Measurements from ENCODE around the gene ATMIN.

The ATMIN gene

DNA sequence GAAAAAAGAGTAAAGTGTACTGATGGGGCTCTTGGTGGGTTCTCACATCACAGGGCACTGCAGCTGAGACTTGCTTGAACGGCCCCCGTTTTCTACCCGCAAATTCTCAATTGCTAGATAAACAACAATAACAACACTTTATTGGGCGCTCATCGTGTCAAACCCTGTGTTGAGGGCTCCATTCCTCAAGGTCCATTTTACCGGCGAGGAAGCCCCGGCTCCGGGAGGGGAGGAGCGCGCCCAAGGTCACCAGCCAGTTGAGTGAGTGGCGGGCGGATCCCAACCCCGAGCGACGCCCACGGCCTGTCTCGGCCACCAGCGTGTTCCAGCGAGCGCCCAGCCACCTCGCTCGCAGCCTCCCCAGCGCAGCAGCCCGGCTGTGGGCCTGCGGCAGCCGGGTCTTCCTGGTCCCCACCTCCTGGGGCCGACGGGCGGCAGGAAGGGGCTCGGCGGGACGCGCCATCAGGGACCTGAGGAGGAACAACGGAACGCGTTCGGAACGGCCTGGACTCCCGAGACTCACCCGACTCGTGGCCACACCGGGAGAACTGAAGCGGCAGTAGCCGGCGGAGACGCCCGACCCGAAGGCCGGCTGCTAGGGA, 29.3 kb upstream of the ATMIN start:
- FAIRE-seq = no peak

- FAIRE-seq = no peak
Measured at GRCh38 chr16:81006813-81007695, 28.6 kb upstream of the ATMIN start, which contains the start of the genes CENPN and CMC2. Gene CENPN, plus strand, starts transcription at chr16:81007214. Its CDS starts 4,726 bp downstream, at chr16:81011940. Gene CMC2, minus strand, starts transcription at chr16:81006885. Its CDS starts 9,491 bp downstream, at chr16:80997394.

DNA sequence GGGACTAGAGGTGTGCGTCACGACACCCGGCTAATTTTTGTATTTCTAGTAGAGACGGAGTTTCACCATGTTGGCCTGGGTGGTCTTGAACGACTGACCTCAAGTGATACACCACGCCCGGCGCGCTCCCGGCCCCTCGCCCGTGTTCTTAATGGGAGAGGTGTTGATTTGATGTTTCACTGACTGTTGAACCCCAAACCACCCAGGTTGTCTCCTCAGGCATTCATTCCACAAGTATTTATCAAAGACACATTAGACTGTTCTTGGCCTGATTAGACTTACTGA, 27.2 kb upstream of the ATMIN start:
- no peak for FAIRE-seq

- FAIRE-seq = no peak
Measured at GRCh38 chr16:81012974-81013373, 22.7 kb upstream of the ATMIN start.

- FAIRE-seq = no peak
Measured at GRCh38 chr16:81014672-81015071, 21.0 kb upstream of the ATMIN start.

DNA sequence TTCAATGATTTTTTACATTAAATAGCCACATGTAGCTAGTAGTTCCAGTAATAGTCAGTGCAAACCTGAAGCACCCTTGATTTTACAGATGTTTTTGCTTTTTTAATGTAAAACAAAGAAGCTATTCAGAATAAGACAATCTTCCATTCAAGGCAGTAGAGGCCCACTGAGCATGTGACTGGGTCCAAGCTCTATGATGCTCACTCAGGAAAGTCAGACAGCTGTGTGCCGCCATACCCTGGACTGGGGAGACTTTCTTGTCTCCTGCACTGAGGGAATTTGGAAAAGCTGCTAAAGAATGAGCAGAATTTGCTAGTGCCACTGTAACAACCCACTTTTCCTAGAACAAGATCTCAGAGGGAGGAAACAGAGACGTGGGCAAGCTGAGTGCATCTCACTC, 17.1 kb upstream of the ATMIN start:
- no peak for FAIRE-seq

DNA sequence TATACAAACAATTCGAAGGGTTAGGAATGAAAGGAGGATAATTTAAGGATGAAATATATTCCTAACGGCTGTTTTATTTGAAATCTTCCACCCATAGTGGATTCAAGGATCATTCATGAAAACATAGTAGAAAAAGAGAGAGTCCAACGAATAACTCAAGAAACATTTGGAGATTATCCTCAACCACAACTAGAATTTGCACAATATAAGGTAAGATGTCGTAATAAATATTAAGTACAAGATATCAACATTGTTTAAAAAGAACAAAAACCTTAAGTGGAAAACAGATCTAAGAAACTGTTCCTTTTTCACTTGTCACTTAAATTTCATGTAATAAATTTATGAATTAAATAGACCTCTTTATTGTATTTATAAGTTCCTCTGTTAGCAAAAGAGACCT, 9.2 kb upstream of the ATMIN start:
- FAIRE-seq = no peak

DNA sequence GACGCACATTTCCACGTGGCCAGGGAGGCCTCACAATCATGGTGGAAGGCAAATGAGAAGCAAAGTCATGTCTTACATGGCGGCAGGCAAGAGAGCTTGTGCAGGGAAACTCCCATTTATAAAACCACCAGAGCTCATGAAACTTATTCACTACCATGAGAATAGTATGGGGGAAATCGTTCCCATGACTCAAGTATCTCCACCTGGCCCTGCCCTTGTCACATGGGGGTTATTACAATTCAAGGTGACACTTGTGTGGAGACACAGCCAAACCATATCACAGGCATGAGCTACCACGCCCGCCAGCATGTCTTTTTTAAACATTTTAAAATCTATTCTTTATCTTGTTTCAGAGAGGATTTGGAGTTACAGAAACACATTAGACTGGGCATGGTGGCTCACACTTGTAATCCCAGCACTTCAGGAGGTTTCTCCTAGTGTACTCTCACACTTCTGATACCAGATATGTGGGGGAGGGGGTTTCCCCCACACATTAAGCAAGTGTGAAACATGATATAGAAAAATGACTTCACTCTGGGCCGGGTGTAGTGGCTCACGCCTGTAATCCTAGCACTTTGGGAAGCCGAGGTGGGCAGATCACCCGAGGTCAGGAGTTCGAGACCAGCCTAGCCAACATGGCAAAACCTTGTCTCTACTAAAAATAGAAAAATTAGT, 5.6 kb upstream of the ATMIN start:
- no peak for FAIRE-seq

GRCh38 chr16:81035975-81036750, 521 bp downstream of the ATMIN start:
- FAIRE-seq = no peak

- no peak for FAIRE-seq
Measured at GRCh38 chr16:81036751-81037350, 1.2 kb downstream of the ATMIN start.

DNA sequence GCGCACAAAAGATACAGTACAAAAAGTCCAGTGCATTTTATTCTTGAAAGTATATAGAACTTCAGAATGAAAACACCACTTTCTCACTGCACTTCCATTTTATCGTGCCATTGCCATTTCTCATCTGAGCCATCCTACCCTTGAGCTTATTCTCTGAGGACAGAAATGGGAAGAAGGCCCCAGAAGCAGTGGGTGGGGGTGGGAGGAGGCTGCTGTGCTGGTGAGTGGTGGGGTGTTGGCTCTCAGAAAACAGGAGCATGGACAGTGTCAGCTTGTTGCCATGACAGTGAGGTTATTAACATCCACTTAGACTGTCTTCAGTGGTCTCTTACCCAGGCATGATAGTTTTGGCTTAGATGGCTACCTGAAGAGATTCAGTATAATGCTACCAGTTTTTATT, 4.5 kb downstream of the ATMIN start:
- no peak for FAIRE-seq

GRCh38 chr16:81040842-81041241, 5.2 kb downstream of the ATMIN start:
- no peak for FAIRE-seq

DNA sequence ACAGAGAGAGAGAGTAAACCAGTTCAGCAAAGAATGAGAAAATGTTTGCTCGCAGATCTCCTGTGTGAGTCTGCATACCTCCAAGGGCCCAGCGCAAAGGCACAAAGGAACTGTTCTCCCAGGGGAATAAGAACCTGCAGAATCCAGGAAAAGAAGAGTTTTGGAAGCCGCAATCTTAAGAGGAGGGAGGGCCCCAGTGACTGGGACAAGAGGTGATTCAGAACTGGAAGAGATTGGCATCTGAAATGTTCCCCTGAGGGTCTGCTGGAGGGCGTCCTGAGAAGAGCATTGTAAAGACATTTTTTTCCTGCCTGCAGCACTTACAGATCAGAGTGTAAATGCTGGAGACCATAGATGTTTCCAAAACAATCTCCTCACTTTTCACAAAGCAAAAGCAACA, 6.1 kb downstream of the ATMIN start:
- FAIRE-seq = no peak

DNA sequence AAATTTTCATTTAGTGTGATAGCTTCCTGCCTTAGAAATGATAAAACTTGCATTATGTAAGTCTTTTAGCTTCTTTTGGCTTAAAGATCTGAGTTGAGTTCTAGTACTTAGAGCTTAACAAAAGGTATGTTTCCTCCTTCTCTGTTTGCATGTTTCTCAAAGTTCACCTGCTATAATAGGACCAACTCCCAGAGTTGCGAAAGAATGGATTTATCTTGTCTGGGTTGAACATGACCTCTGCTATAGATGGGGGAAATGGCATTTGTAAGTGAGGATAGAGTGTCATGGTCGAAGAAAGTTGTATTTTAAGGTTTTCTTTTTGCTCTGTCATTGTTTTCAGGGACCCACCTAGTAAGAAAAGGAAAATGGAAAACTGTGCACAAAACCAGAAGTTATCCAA, 7.2 kb downstream of the ATMIN start:
- no peak for FAIRE-seq

- no peak for FAIRE-seq
Measured at GRCh38 chr16:81053761-81054160, 18.1 kb downstream of the ATMIN start.

DNA sequence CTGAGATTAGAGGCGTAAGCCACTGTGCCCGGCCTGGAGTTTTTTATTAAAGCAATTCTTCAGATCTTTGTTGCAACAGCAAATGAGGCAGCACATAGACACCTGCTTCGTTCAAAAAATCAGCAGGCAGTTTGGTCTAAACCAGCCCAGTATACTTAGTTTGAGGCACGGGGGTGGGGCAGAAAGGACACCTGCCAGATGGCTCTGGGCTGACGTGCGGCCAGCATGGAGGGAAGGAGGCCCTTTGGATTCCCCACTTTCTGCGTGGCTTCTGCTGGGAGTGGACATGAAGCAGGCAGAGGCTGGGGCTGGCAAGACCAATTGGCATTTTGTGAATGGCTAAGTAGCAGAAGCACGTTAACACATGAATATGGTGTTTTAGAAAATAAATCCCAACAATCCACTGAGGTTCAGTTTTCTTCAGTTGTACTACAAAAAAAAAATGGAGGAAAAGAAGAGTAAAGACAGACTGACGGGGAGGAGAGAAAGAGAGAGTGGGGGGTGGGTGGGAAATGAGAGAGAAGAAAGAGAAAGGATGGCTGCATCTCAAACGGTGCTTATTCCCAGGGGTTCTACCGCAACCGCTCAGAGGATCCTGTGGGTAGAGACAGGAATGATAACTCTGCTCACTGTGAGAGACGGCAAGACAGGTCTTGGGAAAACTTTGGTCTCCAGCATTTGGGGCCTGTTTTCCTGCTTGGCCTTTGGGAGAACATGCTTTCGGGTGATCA, 25.1 kb downstream of the ATMIN start:
- FAIRE-seq = no peak

DNA sequence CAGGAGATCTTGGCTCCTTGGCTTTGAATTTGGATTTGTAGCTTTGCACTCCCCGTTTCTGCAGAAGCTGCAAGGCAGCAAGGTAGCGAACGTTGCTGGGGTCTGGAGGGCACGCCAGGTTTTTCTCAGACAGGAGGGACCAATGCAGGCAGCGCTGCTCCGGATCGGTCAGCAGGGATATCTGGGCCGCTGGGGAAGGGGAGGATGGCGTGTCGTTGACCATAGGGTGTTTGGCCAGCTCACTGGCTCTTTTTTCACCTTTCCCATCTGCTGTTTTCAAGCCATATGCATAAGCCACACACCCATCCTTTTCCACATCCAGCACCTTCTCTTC, 25.6 kb downstream of the ATMIN start:
- FAIRE-seq = no peak

- no peak for FAIRE-seq
Measured at GRCh38 chr16:81061871-81062608, 26.4 kb downstream of the ATMIN start.

- no peak for FAIRE-seq
Measured at GRCh38 chr16:81066681-81067080, 31.0 kb downstream of the ATMIN start.

GRCh38 chr16:81067166-81067565, 31.5 kb downstream of the ATMIN start:
- FAIRE-seq = no peak

DNA sequence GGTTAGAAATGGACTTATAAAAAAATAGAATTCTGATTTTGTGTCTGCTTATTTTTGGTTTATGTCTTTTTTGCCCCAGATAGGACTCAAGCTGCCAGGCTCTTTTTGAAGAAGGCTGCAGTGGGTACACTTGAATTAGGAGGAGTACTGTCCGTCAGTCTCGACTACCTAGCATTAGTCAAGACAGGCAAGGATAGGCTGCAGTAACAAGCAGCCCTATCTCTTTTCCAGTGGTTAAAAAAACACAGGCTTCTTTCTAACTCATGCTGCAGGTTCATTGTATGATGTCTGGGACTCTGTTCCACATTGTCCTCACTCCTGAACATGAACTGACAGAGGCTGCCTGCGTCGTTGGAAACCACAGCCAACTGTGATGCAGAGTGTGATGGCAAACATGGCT, 33.4 kb downstream of the ATMIN start:
- FAIRE-seq = no peak

All from colon (tissue), 2 donors.